ENCODE results near the gene GRK1.
A peak's percentile ranks its signal among the peaks of the same experiment; 100 is the strongest.

The GRK1 gene

GRCh38 chr13:113665597-113666328 lies 1.3 kb upstream of the GRK1 start:
- no peak for DNase-seq (ENCODE audit: low read depth)

DNA sequence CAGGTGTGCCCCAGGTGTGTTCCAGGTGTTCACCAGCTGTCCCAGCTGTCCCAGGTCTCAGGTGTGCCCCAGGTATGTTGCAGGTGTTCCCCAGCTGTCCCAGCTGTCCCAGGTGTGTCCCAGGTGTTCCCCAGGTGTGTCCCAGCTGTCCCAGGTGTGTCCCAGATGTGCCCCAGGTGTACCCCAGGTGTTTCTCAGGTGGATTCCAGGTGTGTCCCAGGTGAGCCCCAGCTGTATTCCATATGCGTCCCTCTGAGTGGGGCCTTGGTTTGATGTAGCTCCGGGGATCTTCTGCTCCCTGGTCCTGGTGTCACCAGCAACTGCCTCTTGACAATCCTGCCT lies 719 bp upstream of the GRK1 start:
- no peak for DNase-seq (ENCODE audit: low read depth)

DNA sequence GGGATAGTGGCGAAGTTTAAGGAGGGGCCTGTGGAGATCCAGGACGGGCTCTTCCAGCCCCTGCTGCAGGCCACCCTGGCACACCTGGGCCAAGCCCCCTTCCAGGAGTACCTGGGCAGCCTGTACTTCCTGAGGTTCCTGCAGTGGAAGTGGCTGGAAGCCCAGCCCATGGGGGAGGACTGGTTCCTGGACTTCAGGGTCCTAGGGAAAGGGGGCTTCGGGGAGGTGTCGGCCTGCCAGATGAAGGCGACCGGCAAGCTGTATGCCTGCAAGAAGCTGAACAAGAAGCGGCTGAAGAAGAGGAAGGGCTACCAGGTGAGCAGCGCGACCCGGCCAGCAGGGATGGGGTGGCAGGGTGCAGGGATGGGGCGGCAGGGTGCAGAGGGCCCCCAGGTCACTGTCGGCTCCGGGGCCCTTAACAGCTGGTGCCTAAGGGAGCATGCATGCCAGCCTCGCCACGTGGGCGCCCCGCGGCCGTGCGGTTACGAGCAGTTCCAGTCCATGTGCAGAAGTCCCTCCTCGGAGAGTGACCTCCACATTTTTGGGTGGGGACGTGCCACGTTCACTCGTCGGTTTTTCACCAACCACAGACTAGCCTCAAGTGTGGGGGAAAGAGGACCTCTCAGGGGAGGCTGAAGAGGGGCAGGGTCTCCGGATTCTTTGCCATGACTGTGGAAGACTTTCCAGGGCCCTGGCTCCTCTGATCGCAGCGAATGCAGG lies 912 bp downstream of the GRK1 start:
- no peak for DNase-seq (ENCODE audit: low read depth)

DNA sequence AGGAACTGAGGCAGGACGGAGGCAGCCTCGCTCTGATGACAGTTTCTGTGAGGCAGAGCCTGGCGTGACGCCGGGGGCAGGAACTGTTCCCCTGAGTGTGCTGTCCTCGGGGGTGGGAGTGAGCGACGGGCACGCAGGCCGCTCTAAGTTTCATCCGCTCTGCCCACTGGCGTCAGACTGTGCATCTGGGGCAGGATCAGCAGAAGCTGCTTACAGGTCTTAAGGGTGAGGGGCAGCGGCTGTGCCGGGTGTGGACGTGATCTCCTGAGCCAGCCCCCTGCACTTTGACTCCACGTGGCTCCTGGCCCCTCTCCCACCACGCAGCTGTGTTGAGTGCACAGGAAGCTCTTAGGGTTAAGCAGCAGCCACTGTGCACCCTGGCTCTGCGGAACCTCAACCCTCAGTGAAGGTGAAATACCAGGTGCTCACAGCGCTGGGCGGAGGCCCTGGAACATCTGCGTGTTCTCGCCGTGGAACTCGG lies 1.5 kb downstream of the GRK1 start:
- no peak for DNase-seq (ENCODE audit: low read depth)

DNA sequence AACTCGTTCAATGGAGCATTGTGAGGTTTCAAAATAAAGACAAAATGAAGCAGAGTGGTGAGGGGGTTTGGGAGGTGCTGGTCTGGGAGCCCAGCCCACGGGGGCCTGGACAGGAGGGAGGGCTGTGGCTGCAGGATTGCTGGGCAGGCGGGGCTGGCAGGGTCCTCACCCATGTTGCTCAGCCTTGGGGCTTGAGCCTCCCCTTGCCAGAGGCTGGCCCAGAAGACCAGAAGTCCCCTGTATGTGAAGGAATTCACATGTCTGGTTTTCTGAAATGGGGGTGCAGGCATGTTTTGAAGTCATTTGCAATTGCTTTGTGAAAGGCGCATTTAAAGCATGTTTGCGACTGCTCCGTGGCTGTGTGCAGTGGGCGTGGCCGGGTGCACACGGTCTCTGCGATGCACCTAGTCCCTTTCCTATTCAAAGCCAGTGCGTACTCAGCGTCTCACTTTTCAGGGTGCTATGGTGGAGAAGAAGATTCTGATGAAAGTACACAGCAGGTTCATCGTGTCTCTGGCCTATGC lies 2.3 kb downstream of the GRK1 start:
- no peak for DNase-seq (ENCODE audit: low read depth)

DNA sequence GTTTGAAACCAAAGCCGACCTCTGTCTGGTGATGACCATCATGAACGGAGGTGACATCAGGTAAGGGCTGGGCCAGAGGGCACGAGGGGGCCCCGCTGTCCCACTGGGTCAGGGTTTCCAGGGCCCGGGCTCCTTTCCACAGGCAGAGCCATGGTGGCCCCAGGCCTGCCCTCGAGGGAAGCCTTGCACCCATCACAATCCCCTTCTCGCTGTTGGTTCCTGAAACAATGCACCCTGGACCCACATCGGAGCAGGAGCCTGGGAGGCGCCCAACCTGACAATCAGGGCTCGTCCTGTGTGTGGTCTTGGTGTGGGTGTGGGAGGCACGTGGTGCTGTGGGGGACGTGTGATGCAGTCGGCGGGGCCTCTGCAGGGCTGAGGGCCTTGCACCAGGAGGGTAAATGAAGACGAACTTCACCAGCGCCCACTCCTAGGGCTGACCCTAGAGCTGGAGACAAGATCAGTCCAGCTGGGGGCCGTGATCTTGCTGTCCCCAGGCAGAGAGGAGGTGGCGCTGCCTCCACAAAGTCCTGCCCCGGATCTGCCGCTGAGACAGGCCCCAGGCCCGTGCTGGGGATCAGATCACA lies 2.8 kb downstream of the GRK1 start:
- DNase-seq (ENCODE audit: low read depth) = no peak

DNA sequence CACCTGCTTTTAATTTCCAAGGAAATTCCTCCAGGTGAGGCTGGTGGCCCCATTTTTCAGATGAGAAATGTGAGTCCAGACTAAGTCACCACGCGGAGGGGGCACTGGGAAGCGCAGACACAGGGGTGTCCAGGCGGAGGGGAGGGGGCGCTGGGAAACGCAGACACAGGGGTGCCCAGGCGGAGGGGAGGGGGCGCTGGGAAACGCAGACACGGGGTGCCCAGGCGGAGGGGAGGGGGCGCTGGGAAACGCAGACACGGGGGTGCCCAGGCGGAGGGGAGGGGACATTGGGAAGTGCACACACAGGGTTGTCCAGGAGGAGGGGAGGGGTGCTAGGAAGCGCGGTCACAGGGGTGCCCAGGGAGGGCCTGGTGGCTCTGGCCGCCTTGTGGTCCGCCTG lies 3.5 kb downstream of the GRK1 start:
- no peak for DNase-seq (ENCODE audit: low read depth)

DNA sequence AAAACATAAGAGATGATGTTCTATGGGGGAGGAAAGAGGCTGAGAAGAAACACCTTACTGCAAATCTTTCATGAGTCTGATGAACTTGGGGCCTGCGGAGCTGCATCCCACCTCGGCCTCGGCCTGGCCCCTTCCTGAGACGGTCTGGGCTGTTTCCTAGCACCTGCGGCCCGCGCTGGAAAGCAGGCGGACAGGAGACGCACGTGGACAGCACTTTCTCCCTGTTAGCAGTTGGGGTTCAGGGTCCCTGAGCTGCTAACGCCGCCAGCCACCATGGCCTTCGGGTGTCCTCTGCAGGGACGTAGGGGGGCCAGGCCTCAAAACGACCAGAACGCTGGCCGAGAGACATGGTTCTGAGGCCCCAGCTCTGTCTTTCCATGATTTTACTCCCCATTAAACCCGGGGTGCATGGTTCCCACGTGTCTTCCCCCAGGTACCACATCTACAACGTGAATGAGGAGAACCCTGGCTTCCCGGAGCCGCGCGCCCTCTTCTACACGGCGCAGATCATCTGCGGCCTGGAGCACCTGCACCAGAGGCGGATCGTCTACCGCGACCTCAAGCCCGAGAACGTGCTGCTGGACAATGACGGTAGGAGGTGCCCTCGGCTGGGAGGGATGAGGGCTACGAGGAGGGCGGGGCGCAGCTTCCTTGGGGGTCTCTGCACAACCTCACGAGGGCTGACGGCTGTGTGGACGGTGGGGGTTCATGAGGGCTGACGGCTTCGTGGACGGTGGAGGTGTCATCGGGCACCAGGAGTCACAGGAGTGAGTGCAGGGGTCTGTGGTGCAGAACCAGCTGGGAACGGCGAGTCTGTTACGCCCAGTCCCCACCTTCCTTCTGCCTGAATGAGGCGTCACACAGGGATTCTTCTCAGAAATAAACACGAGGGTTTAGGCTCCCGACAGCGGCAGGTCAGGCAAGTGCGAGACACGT lies 4.3 kb downstream of the GRK1 start:
- DNase-seq (ENCODE audit: low read depth) = no peak

- DNase-seq (ENCODE audit: low read depth) = no peak
Measured at GRCh38 chr13:113672002-113672651, 5.1 kb downstream of the GRK1 start.

GRCh38 chr13:113722921-113723320 lies 55.9 kb downstream of the GRK1 start:
- no peak for DNase-seq (ENCODE audit: low read depth)

DNA sequence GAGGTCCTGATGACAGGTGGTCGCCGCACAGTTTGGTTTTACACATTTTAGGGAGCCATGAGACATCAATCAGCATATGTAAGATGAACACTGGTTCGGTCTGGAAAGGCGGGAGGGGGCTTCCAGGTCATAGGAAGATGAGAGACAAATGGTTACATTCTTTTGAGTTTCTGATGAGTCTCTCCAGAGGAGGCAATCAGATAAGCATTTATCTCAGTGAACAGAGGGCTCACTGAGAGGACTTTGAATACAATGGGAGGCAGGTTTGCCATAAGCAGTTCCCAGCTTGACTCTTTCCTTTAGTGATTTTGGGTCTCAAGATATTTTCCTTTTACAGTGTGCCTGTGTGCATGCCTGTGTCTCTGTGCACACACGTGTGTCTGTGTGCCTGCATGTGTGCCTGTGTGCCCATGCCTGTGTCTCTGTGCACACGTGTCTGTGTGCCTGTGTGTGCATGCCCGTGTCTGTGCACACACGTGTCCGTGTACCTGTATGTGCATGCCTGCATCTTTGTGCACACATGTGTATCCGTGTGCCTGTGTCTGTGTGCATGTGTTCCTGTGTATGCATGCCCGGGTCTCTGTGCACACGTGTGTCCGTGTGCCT lies 56.5 kb downstream of the GRK1 start:
- DNase-seq (ENCODE audit: low read depth) = no peak

DNA sequence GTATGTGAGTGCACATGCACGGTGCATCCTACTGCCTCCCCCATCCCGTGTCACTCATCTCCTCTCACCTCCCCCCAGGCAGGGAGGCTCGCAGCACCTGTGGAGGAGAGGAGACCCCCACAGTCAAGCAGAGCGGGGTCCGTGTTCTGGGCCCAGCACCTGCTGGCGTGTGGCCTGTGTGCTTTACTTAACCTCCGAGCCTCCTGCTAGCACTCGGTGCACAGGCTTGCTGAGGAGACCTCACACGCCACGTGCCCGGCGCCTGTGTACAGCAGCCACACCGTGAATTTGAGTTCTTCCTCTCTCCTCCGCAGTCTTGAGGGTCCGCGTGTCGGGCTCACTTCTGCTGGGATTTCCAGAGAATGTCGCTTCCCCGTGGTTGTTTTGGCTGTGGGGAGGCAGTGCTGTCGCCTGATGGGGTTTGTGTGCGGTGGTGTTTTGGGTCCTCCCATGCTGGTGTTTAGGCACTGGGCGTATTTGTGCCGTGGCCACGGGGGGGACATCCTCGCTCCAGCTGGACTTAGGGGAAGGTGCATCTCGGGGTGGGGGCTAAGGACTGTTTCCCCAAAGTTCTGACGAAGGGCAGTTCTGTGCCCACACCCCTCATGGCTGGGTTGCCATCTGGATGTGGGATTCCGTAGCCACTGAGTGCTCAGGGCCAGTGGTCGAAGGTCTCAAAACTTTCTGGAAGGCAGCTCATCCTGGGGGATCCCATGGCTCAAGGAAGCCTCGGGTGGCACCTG lies 57.2 kb downstream of the GRK1 start:
- no peak for DNase-seq (ENCODE audit: low read depth)

- DNase-seq (ENCODE audit: low read depth) = peak; percentile 83
Measured at GRCh38 chr13:113724780-113725315, 57.8 kb downstream of the GRK1 start.

- peak; percentile 62 for DNase-seq (ENCODE audit: low read depth)
Measured at GRCh38 chr13:113725329-113726105, 58.5 kb downstream of the GRK1 start.

DNA sequence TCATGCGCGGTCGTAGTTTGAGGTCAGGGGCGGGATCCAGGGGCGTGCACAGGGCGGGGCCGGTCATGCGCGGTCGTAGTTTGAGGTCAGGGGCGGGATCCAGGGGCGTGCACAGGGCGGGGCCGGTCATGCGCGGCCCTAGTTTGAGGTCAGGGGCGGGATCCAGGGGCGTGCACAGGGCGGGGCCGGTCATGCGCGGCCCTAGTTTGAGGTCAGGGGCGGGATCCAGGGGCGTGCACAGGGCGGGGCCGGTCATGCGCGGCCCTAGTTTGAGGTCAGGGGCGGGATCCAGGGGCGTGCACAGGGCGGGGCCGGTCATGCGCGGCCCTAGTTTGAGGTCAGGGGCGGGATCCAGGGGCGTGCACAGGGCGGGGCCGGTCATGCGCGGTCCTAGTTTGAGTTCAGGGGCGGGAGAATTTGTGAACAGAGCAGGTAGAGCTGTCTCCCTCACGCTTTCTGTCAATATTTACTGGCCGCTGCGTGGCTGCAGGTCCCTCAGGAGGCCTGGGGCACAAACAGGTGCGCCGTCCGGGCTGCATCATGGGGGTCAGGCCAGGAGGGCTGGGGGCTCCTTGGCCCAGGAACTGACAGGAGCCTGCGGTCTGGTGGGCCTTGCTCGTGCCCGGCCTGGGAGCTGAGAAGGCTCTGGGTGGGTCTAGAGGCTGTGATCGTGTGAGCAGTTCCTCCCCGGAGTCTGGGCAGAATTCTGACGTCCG lies 59.2 kb downstream of the GRK1 start:
- DNase-seq (ENCODE audit: low read depth) = peak; percentile 21

DNA sequence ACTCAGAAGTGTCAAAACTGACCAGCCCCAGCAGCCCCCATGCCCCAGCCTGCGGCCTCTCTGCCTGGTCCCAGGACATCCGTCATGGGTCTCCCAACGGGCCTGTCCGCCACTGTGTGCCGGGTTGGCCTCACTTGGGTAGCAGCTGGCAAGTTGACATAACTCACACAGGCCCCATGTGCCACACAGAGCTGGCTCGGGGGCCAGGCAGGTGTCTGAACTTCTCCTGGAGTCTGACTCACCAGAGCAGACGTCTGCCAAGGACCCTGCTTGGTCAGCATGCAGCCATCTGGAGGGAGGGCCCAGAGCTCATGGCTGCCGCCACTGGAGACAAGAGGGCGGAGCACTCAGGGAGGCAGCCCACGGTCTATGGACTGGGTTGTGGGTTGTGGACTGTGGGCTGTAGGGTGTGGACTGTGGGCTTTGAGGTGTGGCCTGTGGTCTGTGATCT lies 60.0 kb downstream of the GRK1 start:
- no peak for DNase-seq (ENCODE audit: low read depth)

DNA sequence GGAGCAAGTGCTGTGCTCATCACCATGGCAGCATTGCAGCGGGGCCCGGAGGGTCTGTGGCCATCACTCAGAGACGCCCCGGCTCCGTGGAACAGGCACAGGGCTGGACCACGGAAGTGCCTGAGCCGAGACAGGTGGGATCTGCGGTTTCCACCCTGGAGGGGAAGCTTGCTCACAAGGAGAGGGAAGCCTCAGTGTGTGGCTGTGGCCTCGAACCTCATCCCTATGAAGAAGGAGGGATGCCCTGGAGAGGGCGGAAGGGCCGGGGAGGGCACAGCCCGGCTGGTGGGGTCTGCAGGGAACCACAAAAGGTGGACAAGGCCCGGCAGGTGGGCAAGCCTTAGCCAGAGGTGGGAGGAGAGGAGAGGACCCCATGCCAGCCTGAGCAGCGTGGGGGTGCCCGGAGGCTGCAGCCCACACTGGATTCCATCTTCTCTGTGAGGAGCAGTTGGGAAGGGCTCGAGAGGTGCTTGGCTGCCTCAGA lies 61.6 kb downstream of the GRK1 start:
- no peak for DNase-seq (ENCODE audit: low read depth)
